Measurements from ENCODE around the gene DMRTA1. TPM values are rescaled to one million over a fixed set of nuclear protein-coding genes. Genes with fewer than 3 reads are reported as not detected.

The DMRTA1 gene
- polyA plus RNA-seq, 1 donor (not counting 4 experiments of a cell fraction or from before 2014, with no cell fraction given): 1.9 TPM

DNA sequence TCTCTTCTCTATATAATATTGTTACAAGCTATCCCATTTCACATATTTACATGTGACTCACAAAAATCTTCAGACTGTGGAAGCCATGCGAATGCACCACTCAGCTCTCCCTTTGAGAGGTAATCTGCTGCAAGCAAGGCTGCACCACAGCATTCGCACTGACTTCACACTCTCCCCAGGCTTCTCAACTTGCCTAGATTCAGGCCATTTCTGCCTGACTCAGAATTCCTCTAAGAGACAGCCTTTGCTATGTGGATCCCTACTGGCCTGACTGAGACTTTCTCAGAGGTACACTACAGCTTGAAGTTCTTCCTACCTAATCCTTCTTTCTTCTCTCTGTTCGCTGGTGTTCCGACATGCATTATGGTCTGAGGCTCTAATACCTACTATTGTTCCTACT, 21.1 kb upstream of the DMRTA1 start:
- no peak for FAIRE-seq
- Histone ChIP-seq H3K79me2 (ENCODE audit: control insufficient read depth, insufficient read depth, low read length) (no peaks in the 10 kb centered on the region), H3K4me3 (ENCODE audit: control insufficient read depth in 2 of 3, extremely low read depth in 1 of 3, insufficient read depth in 2 of 3, low read depth in 1 of 3, low read length in 3 of 3) (no peak overlapping the region), H3K9me3 (ENCODE audit: control insufficient read depth, low read depth, low read length) (no peaks in the 10 kb centered on the region), H3K4me1 (ENCODE audit: control insufficient read depth, extremely low read depth, insufficient read depth, low read length) (no peaks in the 10 kb centered on the region), H2AFZ (ENCODE audit: control insufficient read depth, low read length) (no peak overlapping the region), H3K36me3 (ENCODE audit: control insufficient read depth in 2 of 2, extremely low read depth in 1 of 2, insufficient read depth in 2 of 2, low read length in 2 of 2) (no peaks in the 10 kb centered on the region), H3K9ac (ENCODE audit: control insufficient read depth, extremely low read depth, insufficient read depth, low read length) (no peak overlapping the region), H3K27ac (ENCODE audit: control insufficient read depth, insufficient read depth, low read length) (no peak overlapping the region), H3K27me3 (ENCODE audit: control insufficient read depth, extremely low read depth, insufficient read depth, low read length) (no peaks in the 10 kb centered on the region), H3K9me1 (ENCODE audit: control insufficient read depth, extremely low read depth, insufficient read depth, low read length) (no peaks in the 10 kb centered on the region), H4K20me1 (ENCODE audit: control insufficient read depth, extremely low read depth, insufficient read depth, low read length) (no peaks in the 10 kb centered on the region), H3K4me2 (ENCODE audit: control insufficient read depth, extremely low read depth, insufficient read depth, low read depth, low read length) (no peak overlapping the region)
- DNase-seq (ENCODE audit: low read depth, low spot score): no peak
- dilution Hi-C loops (cut with MboI; ENCODE audit: extremely low pct_ligation_motif_present, low sequenced_read_pairs): no loop called here
- no peak for TF ChIP-seq EZH2 (IDR thresholded peaks at IDR 0.05; ENCODE audit: low read length)
- TF ChIP-seq, protein P1, sequence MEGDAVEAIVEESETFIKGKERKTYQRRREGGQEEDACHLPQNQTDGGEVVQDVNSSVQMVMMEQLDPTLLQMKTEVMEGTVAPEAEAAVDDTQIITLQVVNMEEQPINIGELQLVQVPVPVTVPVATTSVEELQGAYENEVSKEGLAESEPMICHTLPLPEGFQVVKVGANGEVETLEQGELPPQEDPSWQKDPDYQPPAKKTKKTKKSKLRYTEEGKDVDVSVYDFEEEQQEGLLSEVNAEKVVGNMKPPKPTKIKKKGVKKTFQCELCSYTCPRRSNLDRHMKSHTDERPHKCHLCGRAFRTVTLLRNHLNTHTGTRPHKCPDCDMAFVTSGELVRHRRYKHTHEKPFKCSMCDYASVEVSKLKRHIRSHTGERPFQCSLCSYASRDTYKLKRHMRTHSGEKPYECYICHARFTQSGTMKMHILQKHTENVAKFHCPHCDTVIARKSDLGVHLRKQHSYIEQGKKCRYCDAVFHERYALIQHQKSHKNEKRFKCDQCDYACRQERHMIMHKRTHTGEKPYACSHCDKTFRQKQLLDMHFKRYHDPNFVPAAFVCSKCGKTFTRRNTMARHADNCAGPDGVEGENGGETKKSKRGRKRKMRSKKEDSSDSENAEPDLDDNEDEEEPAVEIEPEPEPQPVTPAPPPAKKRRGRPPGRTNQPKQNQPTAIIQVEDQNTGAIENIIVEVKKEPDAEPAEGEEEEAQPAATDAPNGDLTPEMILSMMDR (optimal IDR thresholded peaks at IDR 0.05 in 1 of 3, IDR thresholded peaks at IDR 0.05 in 1 of 3, conservative IDR thresholded peaks at IDR 0.05 in 1 of 3; ENCODE audit: extremely low read depth in 1 of 3, insufficient read depth in 2 of 3, low read length in 3 of 3): no peak

DNA sequence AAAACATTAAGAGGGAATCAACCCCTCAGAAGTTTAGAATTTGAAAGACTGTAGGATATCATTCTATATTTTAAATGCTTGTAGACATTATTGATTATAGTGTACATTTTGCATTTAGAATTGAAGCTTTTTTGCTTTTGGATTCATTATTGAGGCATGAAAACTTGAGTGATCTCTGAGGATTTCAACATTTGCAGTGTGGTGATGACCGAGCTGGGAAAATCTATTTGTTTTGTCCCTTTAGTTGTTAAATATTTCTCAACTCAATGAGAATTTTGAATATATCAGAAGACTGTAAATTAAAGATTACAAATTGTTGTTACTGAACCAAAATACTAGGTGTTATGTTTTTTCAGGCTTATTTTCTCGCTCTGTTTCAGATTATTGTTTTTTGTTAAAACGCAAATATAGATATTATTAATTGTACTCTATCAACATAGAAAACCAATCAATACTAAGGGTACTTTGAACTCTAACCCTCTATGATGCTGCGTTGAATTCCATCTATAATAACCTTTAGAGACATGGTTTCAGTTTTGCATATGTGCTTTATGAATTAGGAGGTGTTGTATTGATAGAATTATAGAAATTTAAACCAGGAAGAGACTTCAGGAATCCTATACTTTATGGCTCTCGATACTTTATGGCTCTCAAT, 19.3 kb upstream of the DMRTA1 start:
- dilution Hi-C loops (cut with MboI; ENCODE audit: extremely low pct_ligation_motif_present, low sequenced_read_pairs): no loop called here
- H3K36me3 ChIP-seq (ENCODE audit: control insufficient read depth in 2 of 2, extremely low read depth in 1 of 2, insufficient read depth in 2 of 2, low read length in 2 of 2): no peaks in the 10 kb centered on the region
- H2AFZ ChIP-seq (ENCODE audit: control insufficient read depth, low read length): no peak overlapping the region
- H3K4me3 ChIP-seq (ENCODE audit: control insufficient read depth in 2 of 3, extremely low read depth in 1 of 3, insufficient read depth in 2 of 3, low read depth in 1 of 3, low read length in 3 of 3): no peak overlapping the region
- TF ChIP-seq, protein P1 (optimal IDR thresholded peaks at IDR 0.05 in 1 of 3, IDR thresholded peaks at IDR 0.05 in 1 of 3, conservative IDR thresholded peaks at IDR 0.05 in 1 of 3; ENCODE audit: extremely low read depth in 1 of 3, insufficient read depth in 2 of 3, low read length in 3 of 3): no peak
- TF ChIP-seq EZH2 (IDR thresholded peaks at IDR 0.05; ENCODE audit: low read length): no peak
- DNase-seq (ENCODE audit: low read depth, low spot score) (no peak), FAIRE-seq (no peak)
- no peaks in the 10 kb centered on the region for H3K79me2 ChIP-seq (ENCODE audit: control insufficient read depth, insufficient read depth, low read length)
- no peak overlapping the region for H3K27ac ChIP-seq (ENCODE audit: control insufficient read depth, insufficient read depth, low read length)
- no peak overlapping the region for H3K9ac ChIP-seq (ENCODE audit: control insufficient read depth, extremely low read depth, insufficient read depth, low read length)
- no peaks in the 10 kb centered on the region for H3K9me1 ChIP-seq (ENCODE audit: control insufficient read depth, extremely low read depth, insufficient read depth, low read length)
- H3K4me1 ChIP-seq (ENCODE audit: control insufficient read depth, extremely low read depth, insufficient read depth, low read length): no peaks in the 10 kb centered on the region
- H3K9me3 ChIP-seq (ENCODE audit: control insufficient read depth, low read depth, low read length): no peaks in the 10 kb centered on the region
- H3K4me2 ChIP-seq (ENCODE audit: control insufficient read depth, extremely low read depth, insufficient read depth, low read depth, low read length): no peak overlapping the region
- no peaks in the 10 kb centered on the region for H3K27me3 ChIP-seq (ENCODE audit: control insufficient read depth, extremely low read depth, insufficient read depth, low read length)
- H4K20me1 ChIP-seq (ENCODE audit: control insufficient read depth, extremely low read depth, insufficient read depth, low read length): no peaks in the 10 kb centered on the region
